HG02973 (cell line): Measurements from ENCODE around the gene PRSS12.

Experiments
- ATAC-seq: cut with Tn5 transposase; IDR thresholded peaks from one replicate; pipeline ENCODE4 v1.9.1; 2021; ENCODE audit warnings: moderate library complexity; ENCODE audit not compliant: unreplicated experiment

Gene PRSS12

DNA sequence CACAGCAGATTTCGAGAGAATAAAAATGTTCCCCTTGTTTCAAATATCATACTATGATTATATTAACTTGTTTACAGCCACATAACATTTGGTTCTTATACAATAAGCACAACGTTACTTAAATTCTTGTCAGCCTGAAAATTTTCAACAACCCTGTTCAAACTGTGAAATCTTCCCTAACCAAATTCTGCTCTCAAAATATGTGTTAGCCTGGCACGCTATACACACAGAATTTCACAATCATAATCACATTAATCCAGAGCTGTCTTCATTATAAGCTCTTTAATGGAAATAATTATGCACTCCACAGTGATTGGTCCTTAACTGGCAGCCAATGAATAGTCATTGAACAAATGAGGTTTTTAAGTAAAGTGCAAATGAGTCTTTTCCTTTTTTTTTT is 7.3 kb upstream of the PRSS12 start:
- no peak for ATAC-seq

GRCh38 chr4:118357601-118358000 is 4.8 kb upstream of the PRSS12 start:
- no peak for ATAC-seq

GRCh38 chr4:118356731-118357130 is 3.9 kb upstream of the PRSS12 start:
- no peak for ATAC-seq

DNA sequence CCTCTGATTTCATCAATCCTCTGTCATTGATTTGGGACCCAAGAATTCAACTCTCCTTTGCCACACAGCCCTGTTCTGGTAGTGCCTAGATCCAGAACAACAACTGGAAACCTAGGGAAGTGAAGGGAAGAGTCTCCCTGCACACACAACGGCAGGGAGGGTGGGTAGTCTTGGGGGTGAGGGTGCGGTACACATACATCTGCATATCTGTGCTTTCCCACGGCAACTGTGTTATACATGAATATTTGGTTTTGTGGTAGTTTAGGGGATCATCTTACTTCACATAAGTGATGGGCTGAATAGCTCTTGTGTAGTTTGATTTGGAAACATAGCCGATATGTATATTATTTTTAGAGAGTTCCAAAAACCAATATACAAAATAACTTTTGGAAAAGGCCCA is 3.3 kb upstream of the PRSS12 start:
- ATAC-seq: no peak

DNA sequence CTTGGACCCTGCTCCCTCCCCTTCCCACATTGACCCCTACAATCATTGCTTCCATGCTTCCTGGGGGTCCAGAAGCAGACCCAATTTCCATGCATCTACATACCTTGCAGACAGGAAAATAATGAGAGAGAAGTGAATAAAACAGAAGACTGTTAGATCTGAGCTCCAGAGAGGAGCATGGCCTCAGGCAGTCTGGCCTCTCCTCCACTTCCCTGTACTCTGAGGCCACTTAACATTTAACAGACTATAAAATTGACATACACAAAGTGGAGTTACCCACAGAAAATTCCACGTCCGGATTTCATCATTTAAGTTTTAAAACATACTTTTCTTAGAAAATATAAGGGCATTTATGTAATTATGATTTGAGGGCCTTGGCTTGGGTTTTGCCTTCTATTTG is 2.1 kb upstream of the PRSS12 start:
- ATAC-seq: no peak

- ATAC-seq: no peak
Measured at GRCh38 chr4:118353534-118354030, 779 bp upstream of the PRSS12 start.

DNA sequence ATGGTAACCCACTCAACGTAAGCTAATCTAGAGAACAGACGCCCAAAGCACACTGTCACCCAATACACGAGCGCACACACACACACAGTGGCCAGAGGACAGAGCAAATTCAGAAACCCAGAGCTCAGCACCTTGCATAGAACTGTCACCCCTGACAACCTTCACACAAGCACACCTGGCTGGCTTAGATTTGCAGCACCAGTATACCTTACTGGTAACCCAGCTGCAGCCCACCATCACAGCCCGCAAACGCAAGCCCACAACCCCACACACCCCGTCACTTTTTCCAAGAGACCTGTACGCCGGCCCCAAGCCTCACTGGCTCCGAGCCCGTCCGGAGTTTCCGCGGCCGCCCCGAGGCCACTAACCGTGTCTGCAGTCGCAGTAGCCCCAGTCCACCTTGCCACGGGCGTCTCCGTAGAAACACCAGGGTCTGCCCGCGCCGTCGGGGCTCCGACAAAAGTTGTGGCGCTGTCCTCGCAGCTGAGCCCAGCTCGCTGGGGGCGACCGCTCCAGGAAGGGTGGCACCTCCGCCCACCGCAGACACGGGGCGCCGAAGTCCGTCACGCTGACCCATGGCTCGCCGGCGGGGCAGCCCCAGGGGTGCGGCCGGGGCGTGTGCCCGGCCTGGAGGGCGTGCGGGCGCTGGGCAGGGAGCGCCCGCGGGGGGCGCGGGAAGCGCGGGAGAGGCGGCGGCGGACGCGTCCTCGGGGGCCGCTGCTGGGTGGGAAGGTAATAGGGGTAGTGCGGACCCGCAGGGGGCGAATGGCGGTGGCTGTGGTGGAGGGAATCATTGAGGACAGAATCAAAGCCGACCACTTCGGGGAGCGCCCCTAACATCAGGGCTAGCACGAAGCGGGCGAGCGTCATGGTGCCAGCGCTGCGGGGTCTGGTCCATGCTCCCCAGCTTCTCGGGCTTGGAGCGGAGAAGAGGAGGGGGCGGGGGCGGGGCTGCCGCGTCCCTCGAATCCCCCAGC is 664 bp downstream of the PRSS12 start:
- ATAC-seq: peak; percentile 4

- ATAC-seq: no peak
Measured at GRCh38 chr4:118350961-118351360, 1.8 kb downstream of the PRSS12 start.

GRCh38 chr4:118348886-118349285 is 3.9 kb downstream of the PRSS12 start:
- no peak for ATAC-seq

DNA sequence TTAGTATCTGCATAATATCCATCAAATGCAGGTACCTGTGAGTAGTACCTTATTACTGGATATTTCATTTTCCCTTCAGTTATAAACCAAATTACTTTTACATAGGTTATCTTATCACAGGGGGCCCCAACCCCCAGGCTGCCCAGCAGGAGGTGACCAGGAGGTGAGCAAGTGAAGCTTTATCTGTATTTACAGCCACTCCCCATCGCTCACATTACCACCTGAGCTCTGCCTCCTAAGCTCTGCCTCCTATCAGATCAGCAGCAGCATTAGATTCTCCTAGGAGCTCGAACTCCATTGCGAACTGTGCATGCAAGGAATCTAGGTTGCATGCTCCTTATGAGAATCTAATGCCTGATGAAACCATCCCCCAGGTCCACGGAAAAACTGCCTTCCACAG is 6.3 kb downstream of the PRSS12 start:
- ATAC-seq: no peak

DNA sequence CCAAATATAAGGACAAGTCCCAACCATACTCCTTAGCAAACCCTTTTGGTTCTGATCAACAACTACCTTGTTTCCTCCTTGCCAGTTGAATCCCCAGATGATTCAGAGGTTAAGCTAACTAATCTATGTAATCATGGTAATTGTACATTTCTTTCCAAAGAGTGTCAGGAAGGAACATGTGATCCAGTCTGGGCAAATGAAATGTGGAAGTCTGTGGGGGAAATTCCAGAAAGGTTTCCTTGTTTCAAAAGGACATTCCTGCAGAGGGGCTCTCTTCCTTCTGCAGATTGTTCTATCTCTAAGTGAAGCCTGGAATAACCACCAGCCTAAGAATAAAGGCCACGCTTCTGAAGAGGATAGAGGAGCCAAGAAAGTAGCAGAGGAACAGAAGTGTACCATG is 7.0 kb downstream of the PRSS12 start:
- ATAC-seq: no peak

DNA sequence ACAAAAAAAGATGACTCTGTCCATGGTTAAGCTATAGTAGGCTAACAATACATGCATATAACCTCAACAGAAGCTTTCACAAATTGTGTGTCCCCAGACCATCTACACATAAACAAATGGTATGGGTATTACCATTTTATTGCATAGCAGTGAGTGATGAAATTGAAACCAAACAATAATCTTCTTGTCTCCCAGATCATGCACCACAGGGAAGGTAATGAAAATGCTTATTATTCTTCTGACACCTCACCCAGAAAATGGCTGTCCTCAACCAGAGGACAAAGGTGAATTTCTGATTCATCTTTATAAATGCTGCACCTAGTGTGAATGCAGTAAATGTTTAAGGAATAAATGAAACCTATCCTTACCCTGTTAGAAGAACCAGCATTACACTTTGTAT is 8.0 kb downstream of the PRSS12 start:
- no peak for ATAC-seq

GRCh38 chr4:118343501-118343900 is 9.3 kb downstream of the PRSS12 start:
- no peak for ATAC-seq

GRCh38 chr4:118340109-118340508 is 12.7 kb downstream of the PRSS12 start:
- no peak for ATAC-seq

GRCh38 chr4:118338981-118339765 is 13.6 kb downstream of the PRSS12 start:
- no peak for ATAC-seq

- ATAC-seq: no peak
Measured at GRCh38 chr4:118338518-118338917, 14.3 kb downstream of the PRSS12 start.

DNA sequence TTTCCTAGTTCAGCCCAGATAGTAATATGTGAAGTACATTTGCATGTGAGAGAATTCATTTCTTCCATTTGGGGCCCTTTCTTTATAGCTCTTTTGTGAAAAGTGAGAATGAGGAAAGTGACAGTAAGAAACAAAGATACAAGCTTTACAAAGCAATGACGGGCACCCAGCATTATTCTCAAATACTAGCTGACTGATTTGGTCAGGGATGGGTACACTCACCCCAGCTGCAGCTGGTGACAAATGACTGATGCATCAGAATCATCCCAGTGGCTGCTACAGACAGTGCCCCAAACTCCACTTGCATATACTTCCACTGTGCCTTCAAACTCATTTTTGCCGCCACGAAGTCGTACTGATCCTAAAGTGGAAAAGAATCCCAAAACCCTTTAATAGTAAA is 14.8 kb downstream of the PRSS12 start:
- no peak for ATAC-seq

DNA sequence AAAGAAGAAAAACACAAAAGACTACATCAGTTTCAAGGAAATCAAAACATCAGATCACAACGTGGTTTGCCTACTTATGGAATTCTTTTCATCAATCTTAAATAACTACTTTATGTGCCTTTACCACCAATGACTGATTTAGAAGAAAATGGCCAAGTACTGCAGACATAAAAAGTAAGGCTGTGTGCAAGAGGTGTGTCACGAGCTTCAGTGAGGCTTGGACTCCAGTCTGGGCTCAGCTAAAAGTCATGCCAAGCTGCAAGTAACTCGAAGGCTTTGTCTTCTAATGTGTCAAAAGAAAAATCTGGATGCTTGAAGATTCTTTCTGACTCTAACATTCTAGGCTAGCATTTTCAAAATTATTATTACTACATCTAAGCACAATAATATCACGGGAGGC is 17.0 kb downstream of the PRSS12 start:
- ATAC-seq: no peak

GRCh38 chr4:118335324-118335723 is 17.5 kb downstream of the PRSS12 start:
- ATAC-seq: no peak

GRCh38 chr4:118331352-118331751 is 21.5 kb downstream of the PRSS12 start:
- ATAC-seq: no peak

- no peak for ATAC-seq
Measured at GRCh38 chr4:118329849-118330248, 23.0 kb downstream of the PRSS12 start.
